ENCODE data around the gene MYRIP. TPM values are rescaled to one million over a fixed set of nuclear protein-coding genes. Genes with fewer than 3 reads are reported as not detected.

The MYRIP gene
- total and polyA plus RNA-seq, 2 of the 4 experiments (the other 2 are of a cell fraction): not detected

GRCh38 chr3:39809995-39810595, 686 bp downstream of the MYRIP start:
- H3K18ac ChIP-seq (ENCODE audit: low read depth, low read length): no peak overlapping the region
- no peaks in the 10 kb centered on the region for H3K36me3 ChIP-seq (ENCODE audit: control insufficient read depth, insufficient read depth, low read length)
- 3% methylated on average over 10 of the region's 48 CpGs; no CpG with 5 or more reads in 1 of the 2 experiments for WGBS, 2 experiments (ENCODE audit: extremely low coverage in 2 of 2, insufficient read length in 1 of 2)
- no peak overlapping the region for H3K4me3 ChIP-seq (ENCODE audit: insufficient read depth, low read depth, low read length)
- DNase-seq (no peak), ATAC-seq (ENCODE audit: low read depth) (no peak)
- H4K5ac ChIP-seq (ENCODE audit: low read depth, low read length): no peak overlapping the region
- H2BK15ac ChIP-seq (ENCODE audit: low read depth, low read length): no peak overlapping the region
- no peak overlapping the region for H2AFZ ChIP-seq (replicated peaks; ENCODE audit: low read length, poor library complexity)
- H2AK5ac ChIP-seq (ENCODE audit: low read depth, low read length): no peak overlapping the region
- no peak overlapping the region for H2AK9ac ChIP-seq (replicated peaks; ENCODE audit: low read depth, low read length, poor library complexity)
- intact Hi-C loops (cut with micrococcal nuclease) (no loop called here), dilution Hi-C loops (cut with HindIII; ENCODE audit: low sequenced_read_pairs, unreplicated experiment) (no loop called here), in situ Hi-C loops (cut with MboI; ENCODE audit: low sequenced_read_pairs) (no loop called here)
- H3K79me1 ChIP-seq (ENCODE audit: low read depth in 1 of 2, low read length in 2 of 2): no peaks in the 10 kb centered on the region
- H3K4me2 ChIP-seq (ENCODE audit: low read depth, low read length): no peak overlapping the region
- no peak overlapping the region for H3K56ac ChIP-seq (ENCODE audit: extremely low read depth, insufficient read depth, low read length)
- ChIA-PET POLR2A (ENCODE audit: unreplicated experiment) (no interaction called here), CTCF (no interaction called here)
- H3K14ac ChIP-seq (replicated peaks; ENCODE audit: low read depth, low read length): no peak overlapping the region
- no peak overlapping the region for H2BK120ac ChIP-seq (ENCODE audit: low read depth, low read length)
- no peaks in the 10 kb centered on the region for H3K9me1 ChIP-seq (ENCODE audit: insufficient read depth, low read length)
- no TSS peak for BruUV-seq (replicated peaks)
- H3K9ac ChIP-seq (ENCODE audit: low read depth, low read length): no peak overlapping the region
- H3K27me3 ChIP-seq (ENCODE audit: control insufficient read depth, insufficient read depth, low read length): peaks cover 12% of the 10 kb centered on the region; the same call in 1 of the 2 replicates
- no peaks in the 10 kb centered on the region for H4K20me1 ChIP-seq (ENCODE audit: insufficient read depth, low read length)
- TF ChIP-seq RAD21 (IDR thresholded peaks at IDR 0.05; ENCODE audit: low read length) (no peak), POLR2A (IDR thresholded peaks at IDR 0.05; ENCODE audit: low read depth, low read length) (no peak), CTCF (conservative IDR thresholded peaks at IDR 0.05; ENCODE audit: low read depth, low read length) (no peak), RFX5 (IDR thresholded peaks at IDR 0.05; ENCODE audit: low read depth, low read length) (no peak), SMC3 (IDR thresholded peaks at IDR 0.05; ENCODE audit: low read depth, low read length) (no peak), MAZ (IDR thresholded peaks at IDR 0.05; ENCODE audit: borderline replicate concordance, low read depth, low read length) (no peak)
- TF ChIP-seq, protein P1, sequence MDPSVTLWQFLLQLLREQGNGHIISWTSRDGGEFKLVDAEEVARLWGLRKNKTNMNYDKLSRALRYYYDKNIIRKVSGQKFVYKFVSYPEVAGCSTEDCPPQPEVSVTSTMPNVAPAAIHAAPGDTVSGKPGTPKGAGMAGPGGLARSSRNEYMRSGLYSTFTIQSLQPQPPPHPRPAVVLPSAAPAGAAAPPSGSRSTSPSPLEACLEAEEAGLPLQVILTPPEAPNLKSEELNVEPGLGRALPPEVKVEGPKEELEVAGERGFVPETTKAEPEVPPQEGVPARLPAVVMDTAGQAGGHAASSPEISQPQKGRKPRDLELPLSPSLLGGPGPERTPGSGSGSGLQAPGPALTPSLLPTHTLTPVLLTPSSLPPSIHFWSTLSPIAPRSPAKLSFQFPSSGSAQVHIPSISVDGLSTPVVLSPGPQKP (IDR thresholded peaks at IDR 0.05; ENCODE audit: borderline replicate concordance, low read depth, low read length): no peak
- no peak overlapping the region for H3K23ac ChIP-seq (ENCODE audit: low read depth, low read length)
- no peak overlapping the region for H3K4ac ChIP-seq (ENCODE audit: low read depth, low read length)
- H2BK20ac ChIP-seq (ENCODE audit: low read depth, low read length): no peak overlapping the region
- H2BK5ac ChIP-seq (ENCODE audit: low read depth, low read length, poor library complexity, severe bottlenecking): no peak overlapping the region
- H4K91ac ChIP-seq (ENCODE audit: insufficient read depth, low read depth, low read length): no peak overlapping the region
- H3K4me1 ChIP-seq (ENCODE audit: control insufficient read depth, insufficient read depth, low read length): no peaks in the 10 kb centered on the region
- no peak overlapping the region for H4K8ac ChIP-seq (ENCODE audit: low read depth in 2 of 2, low read length in 2 of 2)
- H3K9me3 ChIP-seq (ENCODE audit: control insufficient read depth, insufficient read depth, low read length): peaks cover 4% of the 10 kb centered on the region
- no peak overlapping the region for H3K27ac ChIP-seq (ENCODE audit: insufficient read depth, low read length)
